GM18519 (cell line): ENCODE data around the gene SIRPA.

ENCODE experiments used
- ATAC-seq: cut with Tn5 transposase; IDR thresholded peaks from one replicate; pipeline ENCODE4 v1.9.1; 2021; ENCODE audit warnings: mild to moderate bottlenecking, moderate library complexity; ENCODE audit not compliant: unreplicated experiment, low FRiP score

The SIRPA gene

GRCh38 chr20:1945134-1945618, 50.0 kb downstream of the SIRPA start:
- ATAC-seq, result no peak

GRCh38 chr20:1945660-1946059, 50.5 kb downstream of the SIRPA start:
- no peak for ATAC-seq

GRCh38 chr20:1946442-1946761, 51.2 kb downstream of the SIRPA start:
- no peak for ATAC-seq

- ATAC-seq, result no peak
Observed at GRCh38 chr20:1946762-1947534, 51.7 kb downstream of the SIRPA start.

DNA sequence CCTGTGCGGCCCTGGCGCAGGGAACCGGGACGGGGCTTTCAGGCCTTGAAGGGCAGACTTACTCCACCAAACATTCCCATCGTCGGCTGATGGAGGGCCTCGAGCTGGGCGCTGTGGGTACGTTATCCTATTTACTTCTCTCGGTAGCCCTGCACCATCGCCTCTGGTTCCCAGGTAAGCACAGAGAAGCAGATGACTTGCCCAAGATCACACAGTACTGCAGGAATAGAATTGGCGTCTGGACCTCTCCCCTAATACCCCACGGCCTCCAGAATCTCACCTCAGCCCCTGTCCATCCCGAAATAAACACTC, 52.3 kb downstream of the SIRPA start:
- no peak for ATAC-seq

DNA sequence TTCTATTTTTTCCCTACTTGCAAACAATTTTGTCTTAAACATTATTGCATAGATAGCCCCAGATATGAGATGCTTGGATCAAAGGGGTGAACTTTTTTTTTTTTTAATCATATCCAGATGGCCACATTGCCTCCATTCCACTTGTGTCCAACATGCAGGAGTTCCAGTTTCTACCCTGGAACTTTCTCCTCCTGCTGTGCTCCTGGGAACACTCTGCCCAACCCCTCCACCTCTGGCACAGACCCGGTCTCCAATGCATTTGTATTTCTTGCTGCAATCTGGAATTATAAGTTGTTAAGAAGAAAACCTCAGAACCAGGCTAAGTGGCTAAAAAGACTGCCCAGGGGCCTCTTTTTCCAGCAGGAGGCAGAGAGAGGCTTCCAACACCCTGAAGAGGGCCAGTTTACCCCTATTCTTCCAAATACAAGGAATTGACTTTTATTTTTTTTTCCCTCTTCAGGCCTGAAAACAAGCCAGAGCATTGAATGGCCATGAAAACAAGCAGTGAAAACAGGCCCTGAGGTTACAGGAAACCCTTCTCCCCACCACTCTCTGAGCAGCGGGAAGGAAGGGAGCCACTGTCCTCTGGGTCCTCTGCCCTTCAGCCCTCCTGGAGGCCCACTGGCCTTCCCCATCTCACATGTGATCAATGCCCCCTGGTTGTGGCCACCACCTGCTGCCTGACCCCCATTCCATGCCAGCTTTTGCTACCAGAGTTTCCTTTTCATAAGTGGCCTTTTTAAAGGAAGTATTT, 54.3 kb downstream of the SIRPA start:
- ATAC-seq, result no peak

DNA sequence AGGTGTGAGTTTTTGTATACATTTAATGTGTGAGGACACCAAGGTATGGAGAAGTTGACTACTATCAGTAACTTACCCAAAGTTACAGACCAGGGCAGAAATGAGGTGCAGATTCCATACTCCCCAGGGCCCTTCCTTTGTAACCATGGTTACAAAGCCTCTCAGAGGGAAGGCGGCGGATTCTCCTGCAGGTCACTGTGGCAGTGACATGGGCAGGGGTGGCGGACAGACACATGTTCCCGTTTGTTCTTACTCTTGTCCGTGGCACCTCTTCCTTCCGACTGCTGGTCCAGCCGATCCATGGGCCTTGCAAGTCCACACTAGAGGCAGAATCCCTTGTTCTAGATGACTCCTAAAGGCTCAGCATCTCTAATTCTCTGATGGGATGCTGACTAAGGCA, 55.6 kb downstream of the SIRPA start:
- ATAC-seq, result no peak

DNA sequence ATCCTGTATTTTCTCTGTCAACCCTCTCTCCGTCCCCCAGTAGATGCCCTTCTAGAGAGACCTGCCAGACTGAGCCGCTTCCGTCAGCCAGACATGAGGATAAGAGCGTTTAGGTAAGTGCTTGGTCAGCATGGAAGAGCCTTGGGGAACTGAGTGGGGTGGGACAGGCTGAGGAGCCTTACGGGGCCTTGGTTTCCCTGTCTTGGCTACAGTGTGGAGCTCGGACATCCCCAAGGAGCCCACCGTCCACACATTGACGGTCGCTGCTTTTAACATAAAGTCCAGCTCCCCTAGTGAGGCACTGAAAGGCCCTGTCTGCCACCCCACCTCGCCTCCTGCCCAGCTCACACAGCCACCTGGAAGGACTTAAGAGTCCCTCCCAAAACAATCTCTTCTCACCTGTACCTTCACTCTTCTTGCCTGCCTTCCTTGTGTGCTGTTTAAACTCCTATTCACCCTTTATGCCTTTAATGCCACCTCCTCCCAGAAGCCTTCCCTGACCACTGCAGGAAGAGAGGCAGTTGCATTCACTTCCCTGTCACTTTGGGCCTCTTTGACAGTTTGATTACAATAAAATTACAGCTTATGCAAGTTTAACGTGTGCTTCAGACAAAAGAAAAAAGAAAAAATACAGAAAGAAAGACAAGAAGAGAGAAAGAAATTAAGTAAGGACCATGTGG, 56.4 kb downstream of the SIRPA start:
- ATAC-seq, result no peak

DNA sequence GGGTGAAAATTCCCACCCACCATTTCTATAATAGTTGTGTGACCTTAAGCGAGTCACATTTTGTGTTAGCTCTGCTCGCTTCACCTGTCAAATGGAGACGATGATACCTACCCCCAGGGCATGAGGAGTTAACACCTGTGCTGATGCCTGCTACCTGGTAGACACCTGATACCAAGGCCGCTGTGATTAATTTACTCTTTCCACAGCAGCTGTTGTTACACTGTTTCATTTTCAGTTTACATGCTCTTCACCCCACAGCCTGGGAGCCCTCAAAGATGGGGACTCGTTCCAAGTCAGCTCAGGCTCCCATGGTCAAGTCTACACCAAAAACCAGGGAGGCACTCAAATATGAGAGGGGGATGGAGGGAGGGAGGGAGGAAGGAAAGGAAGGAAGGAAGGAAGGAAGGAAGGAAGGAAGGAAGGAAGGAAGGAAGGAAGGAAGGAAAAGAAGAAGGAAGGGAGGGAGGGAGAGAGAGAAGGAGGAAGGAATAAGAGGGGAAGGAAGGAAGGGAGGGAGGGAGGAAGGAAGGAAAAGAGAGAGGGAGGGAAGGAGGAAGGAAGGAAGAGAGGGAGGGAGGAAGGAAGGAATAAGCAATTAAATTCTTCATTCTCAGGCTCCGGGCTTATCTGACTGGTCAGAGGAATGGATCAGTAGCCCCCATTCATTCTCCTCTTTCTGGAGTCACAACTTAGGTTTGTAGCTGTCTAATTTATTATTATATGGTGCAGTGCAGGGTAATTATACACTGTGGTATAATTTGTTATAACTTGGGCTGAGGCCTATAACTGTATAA, 57.7 kb downstream of the SIRPA start:
- ATAC-seq, result no peak

- no peak for ATAC-seq
Observed at GRCh38 chr20:1953621-1954020, 58.4 kb downstream of the SIRPA start.

DNA sequence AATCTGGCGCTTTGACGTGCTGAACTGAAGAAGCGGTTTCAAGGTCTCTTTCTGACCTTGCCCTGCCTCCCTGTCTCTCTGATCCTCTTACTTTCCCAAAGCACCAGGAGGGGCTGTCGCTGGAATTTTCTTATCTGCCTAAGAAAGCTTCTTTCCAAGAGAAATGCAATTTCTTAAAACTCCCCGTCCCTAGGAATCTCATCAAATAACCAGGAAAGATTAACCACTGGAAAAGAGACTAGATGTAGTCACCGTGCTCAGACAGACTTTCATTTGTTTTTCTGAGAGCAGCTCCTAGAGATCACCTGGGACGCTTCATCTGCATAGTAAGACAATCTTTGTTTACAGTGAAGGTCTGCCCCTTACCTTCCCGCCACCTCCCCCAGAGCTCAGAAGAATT, 60.0 kb downstream of the SIRPA start:
- no peak for ATAC-seq

DNA sequence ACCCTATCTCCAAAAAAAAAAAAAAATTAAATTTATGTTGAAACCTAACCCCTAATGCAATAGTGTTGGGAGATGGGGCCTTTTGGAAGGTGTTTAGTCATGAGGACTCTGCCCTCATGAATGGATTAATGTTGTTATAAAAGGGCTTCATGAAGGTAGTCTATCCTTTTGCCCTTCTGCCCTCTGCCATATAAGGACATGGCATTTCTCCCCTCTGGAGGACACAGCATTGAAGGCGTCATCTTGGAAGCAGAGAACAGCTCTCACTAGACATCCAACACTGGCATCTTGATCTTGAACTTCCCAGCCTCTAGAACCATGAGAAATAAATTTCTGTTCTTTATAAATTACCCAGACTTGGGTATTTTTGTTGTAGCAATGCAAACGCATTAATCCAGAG, 63.2 kb downstream of the SIRPA start:
- no peak for ATAC-seq

DNA sequence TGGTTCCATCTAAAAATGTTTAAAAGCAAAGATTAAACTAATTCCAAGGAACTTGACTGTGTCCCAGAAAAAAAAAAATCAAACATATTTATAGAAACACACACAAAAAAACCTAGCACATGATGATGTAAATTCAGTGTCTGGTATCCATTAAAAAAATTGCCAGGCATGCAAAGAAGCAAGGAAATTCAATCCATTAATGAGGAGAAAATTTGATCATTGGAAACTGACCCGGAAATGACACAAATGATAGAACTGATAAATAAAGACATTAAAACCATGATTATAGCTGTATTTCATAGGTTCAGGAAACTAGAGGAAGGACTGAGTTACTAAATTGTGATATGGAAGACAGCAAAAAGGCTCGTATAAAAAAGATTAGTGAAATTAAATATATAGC, 63.9 kb downstream of the SIRPA start:
- no peak for ATAC-seq

DNA sequence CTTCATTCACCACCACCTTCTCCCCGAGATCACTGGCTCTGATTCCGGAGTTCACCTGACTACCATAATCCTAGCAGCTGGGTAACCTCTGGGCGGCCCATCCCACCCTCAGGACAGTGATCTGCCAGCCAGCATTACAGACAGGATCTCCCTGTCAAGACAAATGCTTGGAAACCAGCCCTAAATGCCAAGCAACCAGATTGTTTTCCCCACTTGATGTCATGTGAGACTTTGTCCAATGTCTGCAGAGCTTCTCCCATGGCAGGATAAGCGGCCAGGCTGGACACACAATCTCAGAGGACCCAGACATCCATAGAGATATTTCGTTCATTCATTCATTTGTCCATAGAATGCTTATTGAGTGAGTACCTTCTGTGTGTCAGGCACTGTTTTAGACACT, 66.2 kb downstream of the SIRPA start:
- no peak for ATAC-seq

DNA sequence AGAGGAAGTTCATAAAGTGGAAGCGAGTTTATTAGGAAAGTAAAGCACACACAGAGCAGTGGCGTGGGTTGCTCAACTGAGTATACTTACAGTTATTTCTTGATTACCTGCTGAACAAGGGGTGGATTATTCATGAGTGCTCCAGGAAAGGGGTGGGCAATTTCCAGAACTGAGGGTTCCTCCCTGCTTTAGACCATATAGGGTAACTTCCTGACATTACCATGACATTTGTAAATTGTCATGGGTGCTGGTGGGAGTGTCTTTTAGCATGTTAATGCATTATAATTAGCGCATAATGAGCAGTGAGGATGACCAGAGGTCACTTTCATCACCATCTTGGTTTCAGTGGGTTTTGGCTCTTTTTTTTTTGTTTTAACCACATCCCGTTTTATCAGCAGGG, 68.9 kb downstream of the SIRPA start:
- no peak for ATAC-seq

DNA sequence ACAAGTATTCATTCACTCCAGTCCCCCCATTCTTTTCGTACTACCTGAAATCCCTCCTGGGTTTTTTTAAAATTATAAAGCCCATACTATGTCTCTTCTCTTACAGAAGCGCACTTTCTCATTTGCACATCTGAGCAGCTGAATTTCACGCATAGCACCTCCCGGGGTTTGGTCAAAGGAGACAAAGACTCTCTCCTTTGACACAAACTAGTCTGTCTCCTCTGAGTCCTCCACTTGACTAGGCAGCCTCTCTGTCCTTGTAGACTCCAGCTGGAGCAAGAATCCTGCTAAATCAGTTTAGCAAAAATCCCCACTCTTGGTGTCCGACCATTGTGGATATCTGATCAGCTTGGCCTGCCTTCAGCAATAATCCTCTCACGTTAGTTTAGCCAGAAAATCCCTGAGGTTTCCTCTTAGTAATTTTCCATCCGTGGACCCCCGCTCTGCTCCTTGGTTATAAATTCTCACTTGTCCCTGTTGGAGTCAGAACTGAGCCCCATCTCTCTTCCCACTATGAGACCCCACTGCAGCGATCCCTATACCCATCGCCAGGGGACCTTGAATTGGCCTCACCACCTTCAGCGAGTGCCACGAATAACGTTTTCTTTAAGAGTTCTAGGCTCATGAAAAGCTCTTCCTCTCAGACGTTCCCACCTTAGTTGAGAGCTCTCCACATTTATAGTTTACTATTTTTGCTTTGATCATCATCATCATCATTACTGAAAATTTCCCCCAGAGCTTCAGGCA, 69.6 kb downstream of the SIRPA start:
- ATAC-seq, result no peak

DNA sequence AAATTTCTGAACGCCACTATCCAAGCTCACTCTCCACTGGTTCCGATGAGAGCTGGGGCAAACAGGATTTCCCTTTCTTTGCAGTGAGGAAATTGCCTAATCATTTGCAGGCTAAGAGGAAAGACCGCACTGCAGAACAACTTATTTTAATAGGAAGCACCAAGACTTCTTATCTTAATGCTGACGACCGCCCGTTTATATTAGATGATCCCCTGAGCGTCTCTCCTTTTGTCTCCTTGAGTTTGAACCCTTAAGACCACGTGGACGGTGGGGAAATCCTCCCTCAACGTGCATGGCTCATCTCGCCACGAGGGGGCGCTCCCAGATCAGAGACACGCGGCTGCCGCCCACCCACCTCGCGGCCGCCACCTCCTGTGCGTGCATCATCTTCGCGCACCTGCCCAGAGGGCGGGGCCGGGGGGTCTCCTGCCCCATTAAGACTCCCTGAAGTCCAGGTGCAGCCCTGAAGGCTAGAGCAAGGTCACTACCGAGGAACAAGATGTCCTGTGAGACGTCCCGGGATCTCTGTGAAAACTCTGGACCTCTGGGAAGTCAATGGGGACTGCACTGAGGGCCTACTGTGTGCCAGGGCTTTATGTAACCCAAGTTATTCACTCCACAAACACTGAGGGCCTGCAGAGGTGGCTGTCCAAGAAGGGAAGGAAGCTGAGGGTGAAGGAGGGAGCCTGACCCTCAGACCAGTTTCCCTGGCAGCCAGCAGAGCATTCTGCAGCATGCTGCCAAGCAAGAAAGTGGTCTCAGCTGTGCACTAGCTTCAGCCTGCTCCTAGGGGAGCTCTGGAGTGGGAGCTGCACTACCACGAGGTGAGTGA, 70.5 kb downstream of the SIRPA start:
- ATAC-seq, result no peak

DNA sequence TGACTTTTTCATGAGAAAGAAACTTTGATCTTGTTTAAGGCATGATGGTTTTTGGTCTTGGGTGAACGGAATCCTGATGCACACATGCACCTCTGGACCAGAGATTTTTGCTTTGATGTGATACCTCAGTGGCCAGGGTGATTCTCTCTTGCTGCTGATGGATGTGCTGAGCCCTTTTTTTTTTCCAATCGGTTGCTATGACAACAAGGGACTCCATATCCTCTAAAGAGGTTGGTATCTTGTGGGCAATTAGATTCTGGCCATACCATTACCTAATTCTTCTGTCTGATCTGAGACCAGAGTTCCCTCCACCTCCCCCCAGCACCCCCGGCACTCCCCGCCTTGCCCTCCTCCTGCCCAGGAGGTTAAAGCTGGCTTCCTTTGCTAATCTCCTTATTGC, 73.8 kb downstream of the SIRPA start:
- no peak for ATAC-seq

DNA sequence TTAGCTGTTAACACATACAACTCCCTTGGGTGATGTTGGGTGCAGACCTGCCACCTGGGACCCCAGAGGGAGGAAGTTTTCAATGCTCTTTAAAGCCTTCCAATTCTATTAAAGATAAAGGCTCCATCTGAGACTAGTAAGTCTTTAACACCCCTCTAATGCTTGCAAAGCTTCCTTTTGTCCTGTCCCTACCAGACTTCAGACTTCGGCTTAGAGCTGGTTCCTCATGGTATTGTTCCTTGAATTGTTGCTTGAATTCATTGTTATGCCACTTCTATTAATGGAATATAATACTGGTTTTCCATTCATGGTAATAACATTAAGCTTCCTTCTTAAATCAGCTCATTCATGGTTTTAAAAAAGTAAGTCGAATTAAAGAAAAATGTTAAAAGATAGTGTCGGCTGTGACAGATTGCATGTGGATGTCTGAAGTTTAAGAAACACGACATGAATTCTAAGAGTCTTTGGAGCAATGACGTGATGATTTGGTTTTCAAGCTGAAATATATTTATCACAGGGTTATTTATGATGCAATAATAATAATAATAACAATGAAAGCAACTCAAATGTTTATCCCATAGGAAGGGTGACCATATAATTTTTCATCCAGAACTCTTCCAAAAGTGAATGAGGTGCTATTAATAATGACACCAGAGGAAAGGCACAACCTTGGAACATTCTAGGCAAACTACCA, 76.8 kb downstream of the SIRPA start:
- ATAC-seq, result no peak
